Measurements from ENCODE around the gene RAB9A.

RAB9A gene

GRCh38 chrX:13750204-13750603 is 61.3 kb downstream of the RAB9A start:
- DNase-seq (ENCODE audit: low spot score): peak; percentile 61

GRCh38 chrX:13750812-13751211 is 61.9 kb downstream of the RAB9A start:
- DNase-seq (ENCODE audit: low spot score): no peak

- peak; percentile 59 for DNase-seq (ENCODE audit: low spot score)
These were observed 63.2 kb downstream of the RAB9A start for GRCh38 chrX:13752141-13752540.

GRCh38 chrX:13752646-13753045 is 63.7 kb downstream of the RAB9A start:
- DNase-seq (ENCODE audit: low spot score): no peak

- DNase-seq (ENCODE audit: low spot score): no peak
These were observed 65.8 kb downstream of the RAB9A start for GRCh38 chrX:13754765-13755164.

GRCh38 chrX:13755254-13755653 is 66.3 kb downstream of the RAB9A start:
- DNase-seq (ENCODE audit: low spot score): no peak

GRCh38 chrX:13756381-13756780 is 67.5 kb downstream of the RAB9A start:
- no peak for DNase-seq (ENCODE audit: low spot score)

GRCh38 chrX:13759152-13759718 is 70.3 kb downstream of the RAB9A start:
- no peak for DNase-seq (ENCODE audit: low spot score)
